RPMI7951 (cell line): ENCODE measurements around the gene PNMT. TPM values are rescaled to one million over a fixed set of nuclear protein-coding genes. Genes with fewer than 3 reads are reported as not detected.
"Not testable (repeated sequence)": the region's sequence is repeated elsewhere in the genome, so short reads cannot be mapped to it uniquely, and the experiment has no call there.

Source experiments
- DNase-seq: peaks from one replicate; pipeline ENCODE4 v3.0.0-alpha.2; 2012; ENCODE audit warnings: low read depth
- total RNA-seq: library from RNA; depleted of rRNA; stranded (reverse); fragments of >200 nt; shearing (Covaris generic); gene quantifications from 2 replicates; pipeline ENCODE4 v1.2.3, GENCODE V29; 2014

Gene PNMT
- total RNA-seq, 1 experiment from 2014 or later: not detected

GRCh38 chr17:39687546-39688474, 19.6 kb downstream of the PNMT start, which contains the start of gene PGAP3:
TSS of gene PGAP3 (minus strand) at chr17:39688057. CDS start at chr17:39688014, 43 bp downstream.
- peak; percentile 90 for DNase-seq

- DNase-seq: no peak
Observed at GRCh38 chr17:39688475-39688835, 20.2 kb downstream of the PNMT start.

GRCh38 chr17:39688945-39689344, 20.7 kb downstream of the PNMT start:
- no peak for DNase-seq

- DNase-seq: no peak
Observed at GRCh38 chr17:39694593-39694992, 26.3 kb downstream of the PNMT start.

GRCh38 chr17:39695089-39695474, 26.8 kb downstream of the PNMT start:
- DNase-seq: no peak

GRCh38 chr17:39696731-39697130, 28.5 kb downstream of the PNMT start:
- DNase-seq: no peak

- no peak for DNase-seq
Observed at GRCh38 chr17:39697961-39698360, 29.7 kb downstream of the PNMT start.

GRCh38 chr17:39699157-39699817, 31.0 kb downstream of the PNMT start:
- DNase-seq: not testable (repeated sequence)

GRCh38 chr17:39699818-39700147, 31.5 kb downstream of the PNMT start, which contains the start of gene ERBB2:
TSS of gene ERBB2 (plus strand) at chr17:39700064. CDS start at chr17:39700239, 175 bp downstream.
- peak; percentile 72 for DNase-seq

GRCh38 chr17:39700148-39700987, 32.1 kb downstream of the PNMT start:
- no peak for DNase-seq

GRCh38 chr17:39701012-39701783, 32.9 kb downstream of the PNMT start:
- DNase-seq: no peak

- no peak for DNase-seq
Observed at GRCh38 chr17:39701784-39702422, 33.6 kb downstream of the PNMT start.

- no peak for DNase-seq
Observed at GRCh38 chr17:39702901-39703893, 34.9 kb downstream of the PNMT start.

- no peak for DNase-seq
Observed at GRCh38 chr17:39703913-39704312, 35.7 kb downstream of the PNMT start.

- DNase-seq: no peak
Observed at GRCh38 chr17:39704821-39705551, 36.7 kb downstream of the PNMT start.

GRCh38 chr17:39705786-39706348, 37.6 kb downstream of the PNMT start:
- DNase-seq: no peak

- DNase-seq: no peak
Observed at GRCh38 chr17:39706383-39706782, 38.1 kb downstream of the PNMT start.

GRCh38 chr17:39706921-39707337, 38.7 kb downstream of the PNMT start:
- no peak for DNase-seq
